ENCODE results near the gene ACKR3. TPM values are rescaled to one million over a fixed set of nuclear protein-coding genes. Genes with fewer than 3 reads are reported as not detected.

The ACKR3 gene
- total RNA-seq, 1 experiment from 2014 or later, result 87.5 TPM

DNA sequence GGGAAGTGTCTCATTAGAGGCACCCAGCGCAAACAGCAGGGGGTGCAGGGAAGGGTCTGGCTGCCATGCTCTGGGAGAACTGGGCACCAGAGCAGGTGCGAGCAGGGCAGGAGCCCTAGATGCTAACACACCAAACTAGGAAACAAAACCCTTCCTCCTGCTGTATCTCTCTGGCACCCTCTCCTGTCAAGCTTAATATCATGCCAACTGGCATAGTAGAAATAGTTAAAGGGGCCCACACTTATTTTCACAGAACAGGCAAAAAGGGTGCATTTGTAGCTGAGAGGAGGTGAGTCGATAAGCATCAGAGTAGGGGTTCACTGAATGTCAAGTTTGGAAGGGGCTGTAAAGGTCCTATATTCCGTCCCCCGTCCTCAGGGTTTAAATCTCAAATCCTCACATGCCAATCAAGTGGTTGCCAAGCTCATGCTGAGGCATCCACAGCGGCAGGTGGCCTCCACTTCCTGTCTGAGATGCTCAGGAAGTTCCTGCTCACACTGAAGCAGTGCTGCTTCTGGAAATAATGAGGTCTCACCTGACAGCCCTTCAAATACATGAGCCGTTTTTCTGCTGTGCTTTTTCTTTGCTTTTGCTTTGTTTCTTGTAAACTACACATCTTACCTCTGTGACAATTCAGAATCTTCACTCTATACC lies 14.9 kb upstream of the ACKR3 start:
- no peak overlapping the region for H3K4me3 ChIP-seq
- no peak for DNase-seq
- H3K36me3 ChIP-seq, result no peaks in the 10 kb centered on the region
- peaks cover 3% of the 10 kb centered on the region; the same call in 1 of the 2 replicates for H3K9me3 ChIP-seq (replicated peaks)
- H3K27me3 ChIP-seq, result no peaks in the 10 kb centered on the region
- peaks cover 6% of the 10 kb centered on the region; the same call in 1 of the 2 replicates for H3K4me1 ChIP-seq
- H3K27ac ChIP-seq, result no peak overlapping the region

- Histone ChIP-seq H3K9me3 (replicated peaks) (peaks cover 3% of the 10 kb centered on the region; the same call in 1 of the 2 replicates), H3K27me3 (no peaks in the 10 kb centered on the region), H3K4me1 (peaks cover 6% of the 10 kb centered on the region; the same call in 1 of the 2 replicates), H3K36me3 (no peaks in the 10 kb centered on the region), H3K27ac (no peak overlapping the region), H3K4me3 (no peak overlapping the region)
- DNase-seq, result no peak
These were observed 14.1 kb upstream of the ACKR3 start for GRCh38 chr2:236555481-236555880.

- H3K4me1 ChIP-seq, result peaks cover 6% of the 10 kb centered on the region; the same call in 1 of the 2 replicates
- no peak overlapping the region for H3K4me3 ChIP-seq
- H3K9me3 ChIP-seq (replicated peaks), result peaks cover 3% of the 10 kb centered on the region; the same call in 1 of the 2 replicates
- no peaks in the 10 kb centered on the region for H3K27me3 ChIP-seq
- DNase-seq, result no peak
- H3K36me3 ChIP-seq, result no peaks in the 10 kb centered on the region
- no peak overlapping the region for H3K27ac ChIP-seq
These were observed 12.2 kb upstream of the ACKR3 start for GRCh38 chr2:236557306-236558030.

- Histone ChIP-seq H3K27me3 (no peaks in the 10 kb centered on the region), H3K4me3 (no peak overlapping the region), H3K27ac (no peak overlapping the region), H3K4me1 (peaks cover 6% of the 10 kb centered on the region; the same call in 1 of the 2 replicates), H3K36me3 (no peaks in the 10 kb centered on the region), H3K9me3 (replicated peaks) (peaks cover 3% of the 10 kb centered on the region; the same call in 1 of the 2 replicates)
- no peak for DNase-seq
These were observed 11.6 kb upstream of the ACKR3 start for GRCh38 chr2:236558036-236558435.

- peaks cover 6% of the 10 kb centered on the region; the same call in 1 of the 2 replicates for H3K4me1 ChIP-seq
- no peak overlapping the region for H3K4me3 ChIP-seq
- no peaks in the 10 kb centered on the region for H3K36me3 ChIP-seq
- peaks cover 3% of the 10 kb centered on the region; the same call in 1 of the 2 replicates for H3K9me3 ChIP-seq (replicated peaks)
- no peak for DNase-seq
- no peaks in the 10 kb centered on the region for H3K27me3 ChIP-seq
- H3K27ac ChIP-seq, result no peak overlapping the region
These were observed 10.3 kb upstream of the ACKR3 start for GRCh38 chr2:236558993-236559978.

- Histone ChIP-seq H3K27ac (no peak overlapping the region), H3K36me3 (no peaks in the 10 kb centered on the region), H3K27me3 (no peaks in the 10 kb centered on the region), H3K4me3 (no peak overlapping the region), H3K9me3 (replicated peaks) (no peaks in the 10 kb centered on the region), H3K4me1 (peaks cover 6% of the 10 kb centered on the region; the same call in 1 of the 2 replicates)
- DNase-seq, result no peak
These were observed 7.8 kb upstream of the ACKR3 start for GRCh38 chr2:236561874-236562273.

DNA sequence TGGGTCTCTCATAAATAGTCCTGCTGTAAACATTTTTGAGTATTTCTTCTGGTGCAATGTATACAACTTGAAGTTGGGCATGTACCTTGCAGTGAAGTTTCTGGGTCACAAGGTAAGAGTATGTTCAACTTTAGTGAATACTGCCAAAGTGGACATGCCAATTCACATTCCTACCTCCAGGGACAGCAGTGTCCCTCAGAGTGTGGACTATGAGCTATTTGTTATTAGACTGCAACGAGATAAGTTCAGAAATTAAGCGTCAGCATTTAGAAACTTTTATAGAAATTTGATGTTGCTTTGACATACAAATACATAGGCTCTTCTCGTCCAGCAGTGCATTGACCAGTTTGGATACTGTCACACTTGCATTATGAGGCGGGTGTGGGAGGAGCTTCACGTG lies 7.2 kb upstream of the ACKR3 start:
- Histone ChIP-seq H3K4me3 (no peak overlapping the region), H3K4me1 (peaks cover 6% of the 10 kb centered on the region; the same call in 1 of the 2 replicates), H3K9me3 (replicated peaks) (no peaks in the 10 kb centered on the region), H3K27me3 (no peaks in the 10 kb centered on the region), H3K27ac (no peak overlapping the region), H3K36me3 (no peaks in the 10 kb centered on the region)
- DNase-seq, result peak in 1 of 2 experiments; percentile 48

DNA sequence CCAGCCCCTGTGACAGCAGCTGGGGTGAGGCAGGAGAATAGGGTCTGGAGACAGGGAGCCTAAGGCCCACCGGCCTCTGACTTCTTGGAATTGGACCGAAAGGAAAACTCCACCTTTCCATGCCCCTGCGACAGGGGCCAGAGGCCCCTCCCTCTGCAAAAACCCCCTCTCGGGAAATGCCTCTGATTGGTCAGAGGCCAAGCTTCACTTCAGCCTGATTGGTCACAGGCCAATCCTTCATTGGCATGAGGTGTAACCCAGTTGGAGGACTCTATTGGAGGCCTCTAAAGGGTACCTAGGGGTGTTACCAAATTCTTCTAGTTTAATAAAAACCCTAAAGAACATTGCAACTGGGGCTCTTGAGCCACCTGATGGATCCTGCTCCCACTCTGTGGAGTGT lies 5.7 kb upstream of the ACKR3 start:
- Histone ChIP-seq H3K4me3 (no peak overlapping the region), H3K27ac (no peak overlapping the region), H3K36me3 (no peaks in the 10 kb centered on the region), H3K9me3 (replicated peaks) (no peaks in the 10 kb centered on the region), H3K4me1 (peaks cover 3% of the 10 kb centered on the region; the same call in 1 of the 2 replicates), H3K27me3 (no peaks in the 10 kb centered on the region)
- no peak for DNase-seq

DNA sequence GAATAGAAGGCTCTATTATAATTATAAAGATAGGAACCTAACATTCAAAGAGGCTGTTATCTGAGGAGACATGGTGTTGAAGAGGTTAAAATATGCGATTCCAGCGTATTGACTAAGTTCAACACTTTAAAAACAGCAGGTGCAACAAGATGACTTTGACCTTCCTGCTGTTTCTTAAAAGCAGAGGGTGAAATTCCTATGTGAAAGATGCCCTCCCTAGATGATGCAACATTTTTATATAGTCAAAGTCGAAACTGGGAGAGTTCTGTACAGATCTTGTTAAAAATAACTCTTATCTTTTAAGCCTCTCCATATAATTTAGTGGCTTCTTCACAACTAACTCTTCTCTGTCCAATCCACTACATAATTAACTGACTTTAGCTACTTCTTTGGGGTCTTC lies 4.4 kb upstream of the ACKR3 start:
- Histone ChIP-seq H3K27me3 (no peaks in the 10 kb centered on the region), H3K4me1 (peaks cover 6% of the 10 kb centered on the region; the same call in 1 of the 2 replicates), H3K27ac (no peak overlapping the region), H3K4me3 (no peak overlapping the region), H3K36me3 (no peaks in the 10 kb centered on the region), H3K9me3 (replicated peaks) (no peaks in the 10 kb centered on the region)
- no peak for DNase-seq

- no peaks in the 10 kb centered on the region for H3K9me3 ChIP-seq (replicated peaks)
- no peak for DNase-seq
- no peak overlapping the region for H3K4me3 ChIP-seq
- peaks cover 6% of the 10 kb centered on the region; the same call in 1 of the 2 replicates for H3K4me1 ChIP-seq
- no peaks in the 10 kb centered on the region for H3K36me3 ChIP-seq
- no peak overlapping the region for H3K27ac ChIP-seq
- no peaks in the 10 kb centered on the region for H3K27me3 ChIP-seq
These were observed 3.7 kb upstream of the ACKR3 start for GRCh38 chr2:236565879-236566402.

DNA sequence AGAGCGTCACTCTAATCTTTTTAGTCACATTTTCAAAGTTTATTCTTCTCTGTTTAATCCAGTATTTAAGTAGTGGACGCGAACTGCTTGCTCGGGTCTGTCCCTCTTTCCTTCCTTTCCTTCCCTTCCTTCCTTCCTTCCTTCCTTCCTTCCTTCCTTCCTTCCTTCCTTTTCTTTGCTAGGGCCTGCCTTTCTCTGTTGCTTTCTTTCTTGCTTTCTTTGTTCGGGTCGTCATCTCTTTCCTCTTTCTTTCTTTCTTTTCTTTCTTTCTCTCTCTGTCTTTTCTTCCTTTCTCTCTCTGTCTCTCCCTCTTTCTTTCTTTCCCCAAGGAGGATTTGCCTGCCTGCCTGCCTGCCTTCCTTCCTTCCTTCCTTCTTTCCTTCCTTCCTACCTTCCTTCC lies 3.0 kb upstream of the ACKR3 start:
- no peaks in the 10 kb centered on the region for H3K36me3 ChIP-seq
- H3K4me1 ChIP-seq, result peaks cover 6% of the 10 kb centered on the region; the same call in 1 of the 2 replicates
- H3K27ac ChIP-seq, result no peak overlapping the region
- H3K9me3 ChIP-seq (replicated peaks), result no peaks in the 10 kb centered on the region
- H3K4me3 ChIP-seq, result no peak overlapping the region
- H3K27me3 ChIP-seq, result no peaks in the 10 kb centered on the region
- no peak for DNase-seq

DNA sequence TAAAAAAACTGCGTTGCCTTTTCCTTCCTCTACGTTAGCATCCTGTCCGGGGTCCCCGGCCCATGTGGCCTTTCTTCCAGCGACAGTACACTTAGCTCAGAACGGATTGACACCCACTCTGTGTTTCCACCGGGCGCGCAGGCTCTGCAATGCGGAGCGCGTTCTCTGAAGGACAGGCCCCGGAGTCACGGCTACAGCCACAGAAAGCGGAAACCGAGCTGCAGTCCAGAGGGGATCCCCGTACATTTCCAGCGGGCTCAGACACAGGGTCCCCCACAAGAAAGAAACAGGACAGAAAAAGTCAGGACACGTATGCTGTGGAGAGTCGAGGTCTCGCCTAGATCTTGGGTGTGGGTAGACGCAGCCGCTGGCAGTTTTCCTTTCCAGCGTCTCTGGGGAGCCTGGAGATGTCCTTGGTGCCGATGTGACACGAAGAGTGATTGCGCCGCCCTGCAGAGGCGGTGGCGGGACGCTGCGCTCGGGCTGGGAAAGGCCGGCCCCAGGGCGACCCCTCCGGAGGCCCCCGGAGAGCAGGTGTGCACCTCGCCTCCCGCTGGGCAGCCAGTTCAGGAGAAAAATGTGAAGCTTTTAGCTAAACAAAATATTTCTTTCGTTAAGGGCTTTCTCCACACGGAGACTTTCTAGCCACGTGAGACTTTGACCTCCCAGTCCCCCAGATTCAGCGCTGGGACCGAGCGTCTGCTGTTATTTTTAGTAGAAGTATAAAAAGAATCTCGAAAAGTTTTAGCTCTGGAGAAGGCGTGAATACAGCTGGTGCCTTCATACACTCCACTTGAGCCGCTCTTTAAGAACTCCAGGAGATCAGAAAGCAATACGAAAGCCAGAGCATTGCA lies 1.3 kb upstream of the ACKR3 start:
- H3K27me3 ChIP-seq, result no peaks in the 10 kb centered on the region
- H3K4me3 ChIP-seq, result peak overlapping the region; percentile 66
- H3K4me1 ChIP-seq, result peaks cover 21% of the 10 kb centered on the region
- peak; percentile 76 to 81 for DNase-seq
- H3K9me3 ChIP-seq (replicated peaks), result no peaks in the 10 kb centered on the region
- H3K36me3 ChIP-seq, result peaks cover 3% of the 10 kb centered on the region; the same call in 1 of the 2 replicates
- H3K27ac ChIP-seq, result peak overlapping the region; percentile 88

GRCh38 chr2:236568922-236569572 lies 578 bp upstream of the ACKR3 start:
- Histone ChIP-seq H3K4me1 (peaks cover 21% of the 10 kb centered on the region), H3K9me3 (replicated peaks) (no peaks in the 10 kb centered on the region), H3K27ac (peak overlapping the region; percentile 88), H3K27me3 (no peaks in the 10 kb centered on the region), H3K36me3 (peaks cover 5% of the 10 kb centered on the region; the same call in 1 of the 2 replicates), H3K4me3 (peak overlapping the region; percentile 66)
- no peak for DNase-seq

Measured in SJCRH30 (cell line).